ENCODE measurements around the gene EYA4. TPM values are rescaled to one million over a fixed set of nuclear protein-coding genes. Genes with fewer than 3 reads are reported as not detected.

EYA4 gene
- total RNA-seq, 1 experiment from 2014 or later, result not detected

GRCh38 chr6:133208183-133208755 is 32.9 kb upstream of the EYA4 start:
- no peak overlapping the region for H3K27ac Mint-ChIP-seq (ENCODE audit: unreplicated experiment)
- no peaks in the 10 kb centered on the region for H3K9me3 Mint-ChIP-seq (ENCODE audit: unreplicated experiment)
- H3K36me3 ChIP-seq (ENCODE audit: control insufficient read depth, insufficient read depth, low read length), result no peaks in the 10 kb centered on the region
- ChIA-PET POLR2A (no interaction called here), CTCF (no interaction called here)
- peaks cover 8% of the 10 kb centered on the region for H3K27me3 Mint-ChIP-seq (ENCODE audit: insufficient read depth, unreplicated experiment)
- no peaks in the 10 kb centered on the region for H3K36me3 Mint-ChIP-seq (ENCODE audit: insufficient read depth, unreplicated experiment)
- BruUV-seq (replicated peaks), result no TSS peak
- no peak for TF ChIP-seq CTCF (IDR thresholded peaks at IDR 0.05; ENCODE audit: insufficient read depth in 1 of 2, low read depth in 1 of 2, low read length in 1 of 2, severe bottlenecking in 1 of 2, unreplicated experiment in 1 of 2)
- H3K4me3 Mint-ChIP-seq (ENCODE audit: unreplicated experiment), result no peak overlapping the region
- H3K9me3 ChIP-seq, result no peaks in the 10 kb centered on the region
- H3K4me1 Mint-ChIP-seq (ENCODE audit: low read depth, unreplicated experiment), result no peaks in the 10 kb centered on the region
- H3K4me3 ChIP-seq (ENCODE audit: low read depth, low read length), result no peak overlapping the region
- no peaks in the 10 kb centered on the region for H3K27me3 ChIP-seq (replicated peaks; ENCODE audit: control insufficient read depth, insufficient read depth, low read length)
- intact Hi-C loops (cut with micrococcal nuclease; ENCODE audit: unreplicated experiment), result no loop called here
- H3K4me1 ChIP-seq, result no peaks in the 10 kb centered on the region
- no peak for DNase-seq

GRCh38 chr6:133214267-133214666 is 26.9 kb upstream of the EYA4 start:
- Histone ChIP-seq H3K4me3 (ENCODE audit: low read depth, low read length) (no peak overlapping the region), H3K27me3 (replicated peaks; ENCODE audit: control insufficient read depth, insufficient read depth, low read length) (no peaks in the 10 kb centered on the region), H3K36me3 (ENCODE audit: control insufficient read depth, insufficient read depth, low read length) (no peaks in the 10 kb centered on the region), H3K9me3 (no peaks in the 10 kb centered on the region), H3K4me1 (no peaks in the 10 kb centered on the region)
- intact Hi-C loops (cut with micrococcal nuclease; ENCODE audit: unreplicated experiment), result no loop called here
- Mint-ChIP-seq H3K27ac (ENCODE audit: unreplicated experiment) (no peak overlapping the region), H3K27me3 (ENCODE audit: insufficient read depth, unreplicated experiment) (peaks cover 13% of the 10 kb centered on the region), H3K4me1 (ENCODE audit: low read depth, unreplicated experiment) (no peaks in the 10 kb centered on the region), H3K36me3 (ENCODE audit: insufficient read depth, unreplicated experiment) (no peaks in the 10 kb centered on the region), H3K4me3 (ENCODE audit: unreplicated experiment) (no peak overlapping the region), H3K9me3 (ENCODE audit: unreplicated experiment) (peaks cover 7% of the 10 kb centered on the region)
- ChIA-PET CTCF (no interaction called here), POLR2A (no interaction called here)
- no peak for TF ChIP-seq CTCF (IDR thresholded peaks at IDR 0.05; ENCODE audit: insufficient read depth in 1 of 2, low read depth in 1 of 2, low read length in 1 of 2, severe bottlenecking in 1 of 2, unreplicated experiment in 1 of 2)
- no TSS peak for BruUV-seq (replicated peaks)
- DNase-seq, result no peak

- Histone ChIP-seq H3K27me3 (replicated peaks; ENCODE audit: control insufficient read depth, insufficient read depth, low read length) (no peaks in the 10 kb centered on the region), H3K36me3 (ENCODE audit: control insufficient read depth, insufficient read depth, low read length) (no peaks in the 10 kb centered on the region), H3K4me1 (no peaks in the 10 kb centered on the region), H3K9me3 (no peaks in the 10 kb centered on the region), H3K4me3 (ENCODE audit: low read depth, low read length) (no peak overlapping the region)
- POLR2A ChIA-PET, result no interaction called here
- TF ChIP-seq CTCF (IDR thresholded peaks at IDR 0.05; ENCODE audit: insufficient read depth in 1 of 2, low read depth in 1 of 2, low read length in 1 of 2, severe bottlenecking in 1 of 2, unreplicated experiment in 1 of 2), result no peak
- Mint-ChIP-seq H3K9me3 (ENCODE audit: unreplicated experiment) (peaks cover 10% of the 10 kb centered on the region), H3K4me3 (ENCODE audit: unreplicated experiment) (no peak overlapping the region), H3K36me3 (ENCODE audit: insufficient read depth, unreplicated experiment) (no peaks in the 10 kb centered on the region), H3K27ac (ENCODE audit: unreplicated experiment) (no peak overlapping the region), H3K27me3 (ENCODE audit: insufficient read depth, unreplicated experiment) (peaks cover 8% of the 10 kb centered on the region), H3K4me1 (ENCODE audit: low read depth, unreplicated experiment) (no peaks in the 10 kb centered on the region)
- CTCF ChIA-PET, result no interaction called here
- intact Hi-C loops (cut with micrococcal nuclease; ENCODE audit: unreplicated experiment), result no loop called here
- no peak for DNase-seq
- no TSS peak for BruUV-seq (replicated peaks)
These were observed 22.3 kb upstream of the EYA4 start for GRCh38 chr6:133218852-133219251.
